ENCODE results near the gene CMBL.

The CMBL gene

GRCh38 chr5:10306114-10306513 lies 1.6 kb downstream of the CMBL start:
- H3K79me2 ChIP-seq (ENCODE audit: insufficient read depth, low read length): no peaks in the 10 kb centered on the region
- H4K20me1 ChIP-seq (ENCODE audit: insufficient read depth, low read length, poor library complexity, severe bottlenecking): no peaks in the 10 kb centered on the region
- H3K36me3 ChIP-seq (ENCODE audit: insufficient read depth, low read length): no peaks in the 10 kb centered on the region
- H2AFZ ChIP-seq (ENCODE audit: low read length): no peak overlapping the region
- no peaks in the 10 kb centered on the region for H3K4me1 ChIP-seq (ENCODE audit: insufficient read depth, low read length, poor library complexity, severe bottlenecking)
- H3K9ac ChIP-seq (ENCODE audit: low read depth, low read length, poor library complexity, severe bottlenecking): no peak overlapping the region
- no peak for TF ChIP-seq EZH2phosphoT487 (IDR thresholded peaks at IDR 0.05; ENCODE audit: borderline replicate concordance)
- no peak for TF ChIP-seq CTCF (conservative IDR thresholded peaks at IDR 0.05; ENCODE audit: low read length)
- no peaks in the 10 kb centered on the region for H3K9me3 ChIP-seq (ENCODE audit: insufficient read depth, low read depth, low read length)
- H3K27me3 ChIP-seq (ENCODE audit: insufficient read depth, low read length, poor library complexity, severe bottlenecking): no peaks in the 10 kb centered on the region
- H3K4me3 ChIP-seq (ENCODE audit: low read length, poor library complexity, severe bottlenecking): no peak overlapping the region
- H3K9me2 ChIP-seq (replicated peaks; ENCODE audit: low read depth, low read length): no peaks in the 10 kb centered on the region
- no peak overlapping the region for H3K4me2 ChIP-seq (ENCODE audit: low read depth, low read length, poor library complexity, severe bottlenecking)
- H3F3A ChIP-seq (ENCODE audit: low read depth): no peaks in the 10 kb centered on the region

GRCh38 chr5:10304932-10305331 lies 2.8 kb downstream of the CMBL start:
- no peaks in the 10 kb centered on the region for H3K9me3 ChIP-seq (ENCODE audit: insufficient read depth, low read depth, low read length)
- H3K36me3 ChIP-seq (ENCODE audit: insufficient read depth, low read length): no peaks in the 10 kb centered on the region
- H4K20me1 ChIP-seq (ENCODE audit: insufficient read depth, low read length, poor library complexity, severe bottlenecking): no peaks in the 10 kb centered on the region
- no peak overlapping the region for H3K9ac ChIP-seq (ENCODE audit: low read depth, low read length, poor library complexity, severe bottlenecking)
- no peaks in the 10 kb centered on the region for H3K9me2 ChIP-seq (replicated peaks; ENCODE audit: low read depth, low read length)
- H2AFZ ChIP-seq (ENCODE audit: low read length): no peak overlapping the region
- H3K4me3 ChIP-seq (ENCODE audit: low read length, poor library complexity, severe bottlenecking): no peak overlapping the region
- H3K79me2 ChIP-seq (ENCODE audit: insufficient read depth, low read length): no peaks in the 10 kb centered on the region
- H3K4me1 ChIP-seq (ENCODE audit: insufficient read depth, low read length, poor library complexity, severe bottlenecking): no peaks in the 10 kb centered on the region
- no peaks in the 10 kb centered on the region for H3F3A ChIP-seq (ENCODE audit: low read depth)
- no peak overlapping the region for H3K4me2 ChIP-seq (ENCODE audit: low read depth, low read length, poor library complexity, severe bottlenecking)
- TF ChIP-seq EZH2phosphoT487 (IDR thresholded peaks at IDR 0.05; ENCODE audit: borderline replicate concordance): no peak
- no peak for TF ChIP-seq CTCF (conservative IDR thresholded peaks at IDR 0.05; ENCODE audit: low read length)
- H3K27me3 ChIP-seq (ENCODE audit: insufficient read depth, low read length, poor library complexity, severe bottlenecking): no peaks in the 10 kb centered on the region

GRCh38 chr5:10303699-10304170 lies 4.0 kb downstream of the CMBL start:
- Histone ChIP-seq H3K36me3 (ENCODE audit: insufficient read depth, low read length) (no peaks in the 10 kb centered on the region), H4K20me1 (ENCODE audit: insufficient read depth, low read length, poor library complexity, severe bottlenecking) (no peaks in the 10 kb centered on the region), H3K27me3 (ENCODE audit: insufficient read depth, low read length, poor library complexity, severe bottlenecking) (no peaks in the 10 kb centered on the region), H3K9me2 (replicated peaks; ENCODE audit: low read depth, low read length) (no peaks in the 10 kb centered on the region), H3F3A (ENCODE audit: low read depth) (no peaks in the 10 kb centered on the region), H3K4me1 (ENCODE audit: insufficient read depth, low read length, poor library complexity, severe bottlenecking) (no peaks in the 10 kb centered on the region), H3K9ac (ENCODE audit: low read depth, low read length, poor library complexity, severe bottlenecking) (no peak overlapping the region), H2AFZ (ENCODE audit: low read length) (no peak overlapping the region), H3K9me3 (ENCODE audit: insufficient read depth, low read depth, low read length) (no peaks in the 10 kb centered on the region), H3K79me2 (ENCODE audit: insufficient read depth, low read length) (no peaks in the 10 kb centered on the region), H3K4me3 (ENCODE audit: low read length, poor library complexity, severe bottlenecking) (no peak overlapping the region), H3K4me2 (ENCODE audit: low read depth, low read length, poor library complexity, severe bottlenecking) (no peak overlapping the region)
- TF ChIP-seq EZH2phosphoT487 (IDR thresholded peaks at IDR 0.05; ENCODE audit: borderline replicate concordance) (no peak), CTCF (conservative IDR thresholded peaks at IDR 0.05; ENCODE audit: low read length) (no peak)
